Endometrial microvascular endothelial cells (primary cell): ENCODE data around the gene GALK1. TPM values are rescaled to one million over a fixed set of nuclear protein-coding genes. Genes with fewer than 3 reads are reported as not detected.

Experiments
- in situ Hi-C: cut with HindIII; loops from 2 replicates; pipeline ENCODE4 v1.10.0; 2017; ENCODE audit warnings: low sequenced_read_pairs, low pct_unique_long_range_greater_than_20kb; ENCODE audit errors: inconsistent ontology term
- total RNA-seq: library from RNA; depleted of rRNA; stranded (reverse); fragments of >200 nt; gene quantifications from one replicate; pipeline ENCODE4 v1.2.3, GENCODE V29; 2015; ENCODE audit errors: inconsistent ontology term

GALK1 gene
- total RNA-seq, 1 donor from 2014 or later, result 65.8 TPM

- in situ Hi-C loops, result no loop called here
These were observed 11.2 kb downstream of the GALK1 start for GRCh38 chr17:75753514-75754377.

DNA sequence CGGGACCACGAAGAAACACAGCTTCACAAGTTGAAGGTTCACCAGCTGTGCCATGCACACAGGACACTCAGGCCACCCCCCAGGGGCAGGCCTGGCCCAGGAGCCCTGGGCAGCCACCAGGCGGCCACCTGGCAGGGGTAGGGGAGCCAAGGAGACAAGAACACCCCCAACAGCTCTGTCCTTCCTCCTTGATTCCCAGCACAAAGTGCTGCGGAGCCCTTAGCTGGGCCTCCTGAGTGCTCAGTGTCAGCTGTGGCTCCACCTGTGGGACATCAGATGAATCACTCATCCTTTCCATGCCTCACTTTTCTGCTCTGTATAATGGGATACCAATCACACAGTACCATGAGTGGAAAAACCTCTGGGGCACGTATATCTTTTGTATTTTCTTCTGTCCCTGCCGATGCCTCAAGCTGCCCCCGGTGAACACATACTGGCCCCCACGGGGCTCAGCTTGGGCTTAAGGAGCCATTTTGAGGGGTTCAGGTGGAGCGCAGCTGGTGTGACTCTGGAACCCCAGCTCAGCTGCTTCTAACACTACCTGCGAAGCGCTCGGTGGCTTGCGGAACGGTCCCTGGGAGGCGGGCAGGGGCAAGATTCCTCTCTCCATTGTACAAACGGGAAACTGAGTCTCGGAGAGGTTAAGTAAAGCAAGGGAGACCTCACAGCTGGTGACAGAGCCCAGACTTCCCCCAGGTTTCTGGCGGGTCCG lies 12.0 kb downstream of the GALK1 start:
- in situ Hi-C loops, result no loop called here

- in situ Hi-C loops, result no loop called here
These were observed 12.6 kb downstream of the GALK1 start for GRCh38 chr17:75752405-75752709.

GRCh38 chr17:75751676-75752404 lies 13.2 kb downstream of the GALK1 start:
- in situ Hi-C loops, result no loop called here

GRCh38 chr17:75750661-75751423 lies 14.2 kb downstream of the GALK1 start:
- in situ Hi-C loops, result no loop called here

DNA sequence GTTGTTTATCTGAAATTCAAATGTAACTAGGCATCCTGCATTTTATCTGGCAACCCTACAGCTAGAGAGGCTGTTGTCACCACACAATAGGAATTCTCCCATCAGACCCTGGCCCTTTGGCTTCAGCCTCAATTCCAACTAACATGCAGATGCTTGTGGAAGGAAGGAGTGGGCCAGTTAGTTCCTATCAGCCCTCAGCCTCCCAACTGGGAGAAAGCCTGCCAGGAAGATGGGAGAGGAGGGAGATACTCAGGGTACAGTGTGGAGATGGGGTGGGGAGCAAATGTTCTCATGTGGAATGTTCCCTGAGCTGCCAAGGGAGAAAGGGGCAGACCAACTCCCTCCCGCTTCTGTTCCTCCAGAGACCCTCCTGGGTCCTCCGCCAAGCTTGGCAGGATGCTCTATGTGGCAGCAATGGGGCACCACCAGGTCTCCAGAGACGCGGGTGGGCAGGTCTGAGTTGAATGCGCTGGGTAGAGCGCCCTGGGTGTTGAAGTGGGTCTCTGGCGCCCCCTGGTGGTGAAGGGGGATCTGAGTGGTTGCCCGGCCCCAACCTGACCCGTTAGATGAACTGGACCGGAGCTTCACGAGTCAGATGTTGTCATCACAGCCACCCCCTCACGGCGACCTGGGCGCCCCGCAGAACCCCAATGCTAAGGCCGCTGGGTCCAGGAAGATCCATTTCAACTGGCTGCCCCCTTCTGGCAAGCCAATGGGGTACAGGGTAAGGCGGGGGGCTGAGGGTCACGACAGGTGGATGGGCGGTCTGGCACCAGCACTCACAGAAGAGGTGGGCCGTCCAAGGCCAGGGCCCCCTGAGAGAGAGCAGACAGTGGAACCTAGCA lies 15.2 kb downstream of the GALK1 start:
- in situ Hi-C loops, result loop anchor here (5.0 kb wide), 1 partner anchor 67 kb away; no protein-coding TSS in a partner anchor

DNA sequence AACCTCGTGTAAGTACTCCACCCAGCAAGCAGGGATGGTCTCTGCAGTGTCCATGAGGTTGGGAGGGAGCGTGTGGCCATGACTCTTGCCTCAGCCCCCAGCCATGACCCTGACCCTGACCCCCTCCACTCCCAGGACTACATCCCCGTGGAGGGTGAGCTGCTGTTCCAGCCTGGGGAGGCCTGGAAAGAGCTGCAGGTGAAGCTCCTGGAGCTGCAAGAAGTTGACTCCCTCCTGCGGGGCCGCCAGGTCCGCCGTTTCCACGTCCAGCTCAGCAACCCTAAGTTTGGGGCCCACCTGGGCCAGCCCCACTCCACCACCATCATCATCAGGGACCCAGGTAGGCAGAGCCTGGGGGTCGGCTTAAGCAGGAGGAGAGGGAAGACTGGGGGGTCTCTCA lies 16.3 kb downstream of the GALK1 start:
- in situ Hi-C loops, result loop anchor here (5.0 kb wide), 1 partner anchor 66 kb away; no protein-coding TSS in a partner anchor

GRCh38 chr17:75743625-75744206 lies 21.3 kb downstream of the GALK1 start:
- in situ Hi-C loops, result no loop called here

- in situ Hi-C loops, result no loop called here
These were observed 22.7 kb downstream of the GALK1 start for GRCh38 chr17:75742337-75742736.

DNA sequence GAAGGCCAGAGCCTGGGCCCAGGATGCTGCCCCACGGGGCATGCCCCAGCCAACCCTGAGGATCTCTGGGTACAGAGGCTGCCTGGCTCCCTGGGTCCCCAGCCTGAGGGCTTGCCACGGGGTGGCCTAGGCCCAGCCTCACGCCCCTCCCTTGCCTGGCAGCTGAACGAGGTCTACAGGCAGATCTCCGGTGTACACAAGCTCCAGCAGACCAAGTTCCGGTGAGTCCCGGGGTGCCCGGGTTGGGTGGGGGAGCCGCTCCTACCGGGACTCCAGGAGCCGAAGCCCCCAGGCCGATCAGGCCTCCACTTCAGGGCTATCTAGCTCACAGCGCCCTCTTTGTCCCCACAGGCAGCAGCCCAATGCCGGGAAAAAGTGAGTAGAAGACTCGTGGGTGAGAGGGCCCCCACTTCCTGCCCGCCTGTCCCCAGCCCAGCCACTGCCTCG lies 24.3 kb downstream of the GALK1 start:
- in situ Hi-C loops, result no loop called here

GRCh38 chr17:75740215-75740614 lies 24.8 kb downstream of the GALK1 start:
- in situ Hi-C loops, result no loop called here

DNA sequence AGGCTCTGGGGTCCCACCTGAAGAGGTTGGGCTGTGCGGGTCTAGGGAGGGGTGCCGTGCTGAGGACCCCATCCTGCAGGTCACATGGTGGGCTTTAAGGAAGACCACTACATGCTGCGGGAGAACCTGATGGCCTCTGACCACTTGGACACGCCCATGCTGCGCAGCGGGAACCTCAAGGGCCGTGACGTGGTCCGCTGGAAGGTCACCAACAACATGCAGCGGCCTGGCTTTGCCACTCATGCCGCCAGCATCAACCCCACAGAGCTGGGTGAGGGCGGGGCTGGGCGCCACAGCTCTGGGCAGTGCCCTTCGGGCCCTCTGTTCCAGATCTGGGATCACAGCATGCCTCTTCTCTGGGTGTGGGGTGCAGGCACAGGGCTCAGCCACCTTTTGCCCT lies 25.2 kb downstream of the GALK1 start:
- in situ Hi-C loops, result no loop called here

GRCh38 chr17:75739174-75739573 lies 25.8 kb downstream of the GALK1 start:
- in situ Hi-C loops, result no loop called here

- in situ Hi-C loops, result no loop called here
These were observed 26.7 kb downstream of the GALK1 start for GRCh38 chr17:75738218-75738802.

DNA sequence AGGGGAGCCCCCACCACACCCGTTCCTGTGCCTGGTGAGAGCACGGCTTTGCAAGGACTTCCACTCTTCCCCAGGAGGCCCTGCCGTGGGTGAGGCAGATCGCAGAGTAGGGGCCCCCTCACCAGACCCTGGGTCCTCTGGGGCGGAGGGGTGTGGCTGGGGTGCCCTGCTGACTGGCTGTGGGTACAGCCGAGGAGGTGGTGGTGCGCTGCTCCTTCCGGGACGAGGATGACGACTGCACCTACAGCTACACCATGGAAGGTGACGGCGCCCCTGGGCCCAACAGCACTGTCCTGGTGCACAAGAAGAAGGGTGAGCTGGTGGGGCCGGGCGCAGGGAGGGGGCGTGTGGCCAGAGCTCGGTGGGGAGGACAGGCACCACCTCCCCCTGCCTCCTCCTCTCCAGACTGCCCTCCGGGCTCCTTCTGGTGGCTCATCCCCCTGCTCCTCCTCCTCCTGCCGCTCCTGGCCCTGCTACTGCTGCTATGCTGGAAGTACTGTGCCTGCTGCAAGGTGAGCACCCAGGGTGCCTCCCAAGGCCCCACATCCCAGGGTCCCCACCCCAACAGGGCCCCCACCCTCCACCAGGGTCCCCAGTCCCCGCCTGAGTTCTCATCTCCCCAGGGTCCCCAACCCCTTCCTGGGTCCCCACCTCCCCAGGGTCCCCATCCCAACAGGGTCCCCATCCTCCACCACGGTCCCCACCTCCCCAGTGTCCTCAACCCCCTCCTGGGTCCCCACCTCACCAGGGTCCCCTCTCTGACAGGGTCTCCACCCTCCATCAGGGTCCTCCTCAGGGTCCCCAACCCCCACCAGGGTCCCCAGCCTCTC lies 27.6 kb downstream of the GALK1 start:
- in situ Hi-C loops, result no loop called here

- in situ Hi-C loops, result no loop called here
These were observed 28.7 kb downstream of the GALK1 start for GRCh38 chr17:75736173-75736835.
